Cerebellar nuclear complex (tissue), 1 donor: ENCODE measurements around the gene GALNT9.
"Not testable (repeated sequence)": the region's sequence is repeated elsewhere in the genome, so short reads cannot be mapped to it uniquely, and the experiment has no call there.

Source experiments
- DNase-seq, 2 experiments: peaks; one replicate each; lab custom pipeline; 2025; lab: John Stamatoyannopoulos, UW

Gene GALNT9

DNA sequence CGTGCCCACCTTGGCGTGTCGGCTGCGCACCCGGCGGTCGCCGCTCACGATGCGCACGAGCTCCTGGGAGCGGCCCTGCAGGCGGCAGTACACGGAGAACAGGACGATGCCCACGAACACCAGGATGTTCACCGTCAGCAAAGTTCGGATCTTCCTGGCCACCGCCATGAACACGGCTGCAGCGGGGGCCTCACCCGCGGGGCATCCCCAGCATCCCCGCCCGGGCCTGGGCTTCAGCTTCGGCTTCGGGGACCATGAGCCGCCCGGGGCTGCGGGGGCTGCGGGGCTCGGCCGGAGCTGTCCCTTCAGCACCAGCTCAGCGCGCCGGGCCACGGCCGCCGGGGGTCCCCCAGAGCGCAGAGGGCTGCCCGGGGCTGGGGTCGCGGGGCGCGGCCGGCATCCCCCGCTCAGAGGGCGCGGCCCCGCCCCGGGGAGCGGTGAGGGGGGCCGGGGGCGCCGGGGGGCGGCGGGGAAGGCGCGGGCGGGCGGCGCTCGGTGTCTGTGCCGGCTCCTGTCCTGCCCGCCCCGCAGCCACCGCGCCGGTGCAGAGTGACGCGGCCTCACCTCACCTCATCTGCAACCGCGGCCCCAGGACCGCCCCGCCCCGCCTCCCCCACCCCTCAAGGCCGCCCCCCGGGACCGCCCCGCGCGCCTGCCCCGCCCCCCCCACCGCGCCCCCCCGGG, at the start of gene GALNT9:
Gene GALNT9, minus strand, starts transcription at position 554 of the 684 bp plus-strand sequence. Its CDS starts 386 bp downstream, at position 168.
- DNase-seq, result no peak

DNA sequence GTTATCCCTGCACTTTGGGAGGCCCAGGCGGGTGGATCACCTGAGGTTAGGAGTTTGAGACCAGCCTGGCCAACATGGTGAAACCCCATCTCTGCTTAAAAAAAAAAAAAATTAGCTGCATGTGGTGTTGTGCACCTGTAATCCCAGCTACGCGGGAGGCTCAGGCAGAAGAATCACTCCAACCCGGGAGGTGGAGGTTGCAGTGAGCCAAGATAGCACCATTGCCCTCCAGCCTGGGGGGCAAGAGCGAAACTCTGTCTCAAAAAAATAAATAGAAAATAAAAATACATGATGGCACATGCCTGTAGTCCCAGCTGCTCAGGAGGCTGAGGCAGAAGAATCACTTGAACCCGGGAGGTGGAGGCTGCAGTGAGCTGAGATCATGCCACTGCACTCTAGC, 49.7 kb upstream of the GALNT9 start:
- DNase-seq, result not testable (repeated sequence)

DNA sequence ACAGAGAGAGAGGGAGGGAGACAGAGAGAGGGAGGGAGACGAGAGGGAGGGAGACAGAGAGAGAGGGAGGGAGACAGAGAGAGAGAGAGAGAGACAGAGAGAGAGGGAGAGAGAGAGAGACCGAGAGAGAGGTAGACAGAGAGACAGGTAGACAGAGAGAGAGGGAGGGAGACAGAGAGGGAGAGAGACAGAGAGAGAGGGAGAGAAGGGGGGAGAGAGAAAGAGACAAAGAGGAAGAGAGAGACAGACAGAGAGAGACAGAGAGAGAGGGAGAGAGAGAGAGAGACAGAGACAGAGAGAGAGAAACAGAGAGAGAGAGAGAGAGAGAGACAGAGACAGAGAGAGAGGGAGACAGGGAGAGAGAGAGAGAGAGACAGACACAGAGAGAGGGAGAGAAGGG, 47.8 kb upstream of the GALNT9 start:
- no peak for DNase-seq

DNA sequence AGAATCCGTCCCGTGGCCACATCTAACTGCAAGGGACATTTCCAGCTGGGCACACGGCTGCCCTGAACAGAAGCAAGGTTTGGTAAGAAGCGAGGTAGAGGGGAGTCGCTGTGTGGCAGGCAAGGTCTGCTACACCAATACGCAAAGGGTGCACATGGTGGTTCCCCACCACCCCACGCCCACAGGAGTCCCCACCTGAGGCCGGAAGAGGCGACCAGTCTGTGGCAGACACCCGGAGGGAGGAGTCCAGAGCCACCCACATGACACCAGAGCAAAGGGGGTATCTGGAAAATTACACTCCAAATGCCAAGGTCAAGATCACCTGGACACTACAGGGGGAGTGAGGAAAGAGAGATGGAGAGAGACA, 47.1 kb upstream of the GALNT9 start:
- no peak for DNase-seq

DNA sequence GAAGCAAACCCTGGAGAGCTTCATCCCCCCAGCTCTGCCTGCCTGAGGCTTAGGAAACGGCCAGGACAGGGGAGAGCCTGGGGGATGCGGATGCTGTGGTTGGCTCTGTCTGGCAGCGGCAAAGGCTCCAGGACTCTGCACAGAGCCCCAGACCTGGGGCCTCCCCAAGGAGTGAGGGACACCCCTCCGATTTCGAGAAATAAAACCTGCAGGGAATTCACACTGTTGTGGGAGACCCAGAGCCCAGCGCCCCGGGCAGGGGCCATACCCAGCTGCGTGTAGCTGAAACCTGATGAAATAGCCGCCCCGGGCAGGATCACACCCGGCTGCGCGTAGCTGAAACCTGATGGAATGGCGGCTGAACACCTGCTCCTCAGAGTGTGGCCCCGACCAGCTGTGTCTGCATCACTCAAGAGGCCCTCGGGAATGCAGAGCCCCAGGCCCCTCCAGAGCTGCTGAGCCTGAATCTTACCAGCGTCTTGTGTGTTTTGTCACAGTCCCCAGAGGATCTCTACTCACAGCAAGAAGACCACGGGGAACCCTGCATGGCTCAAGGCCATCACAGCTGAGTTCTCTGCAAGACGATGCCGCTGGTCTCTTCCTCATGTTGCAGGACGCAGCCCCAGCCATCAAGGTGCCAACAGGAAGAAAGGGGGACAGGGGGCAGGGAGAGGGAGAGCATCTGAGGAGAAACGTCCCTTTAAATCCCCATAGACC, 46.5 kb upstream of the GALNT9 start:
- DNase-seq, result no peak

DNA sequence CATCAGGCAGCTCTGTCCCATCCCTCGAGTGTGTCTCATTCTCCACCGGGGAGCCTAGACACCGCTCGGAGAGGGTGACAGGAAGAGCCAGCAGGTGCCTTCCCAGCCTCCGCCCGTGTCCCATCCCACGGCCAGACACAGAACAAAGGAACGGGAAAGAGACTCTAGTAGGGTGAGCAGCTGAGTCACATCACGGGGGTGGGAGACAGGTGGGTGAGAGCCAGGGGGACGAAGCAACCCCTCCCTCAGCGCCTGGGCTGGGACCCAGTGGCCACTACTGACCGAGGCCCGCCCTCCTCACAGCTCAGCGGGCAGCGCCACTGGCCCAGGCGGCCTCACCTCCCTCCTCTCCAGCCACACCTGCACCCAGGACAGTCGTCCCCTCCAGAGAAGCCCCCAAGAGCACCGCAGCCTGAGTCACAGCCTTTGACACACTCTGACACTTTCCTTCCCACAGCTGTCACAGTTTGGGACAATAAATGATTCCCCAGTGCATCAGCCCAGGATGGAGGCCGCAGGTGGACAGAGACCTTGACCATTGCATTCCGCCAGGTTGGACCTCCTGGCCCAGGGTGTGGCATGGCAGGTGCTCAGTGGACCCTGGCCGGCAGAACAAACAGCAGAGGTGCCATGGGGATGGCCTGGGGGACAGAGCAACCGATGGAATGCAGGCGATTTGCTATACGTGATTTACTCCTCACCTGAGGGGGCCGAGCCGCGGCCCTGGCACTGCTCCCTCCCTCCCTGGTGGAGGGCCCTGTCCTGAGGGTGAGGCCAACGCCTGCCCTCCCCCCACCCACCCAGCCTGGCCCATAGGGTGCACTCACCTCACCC, 45.4 kb upstream of the GALNT9 start:
- DNase-seq, result no peak

DNA sequence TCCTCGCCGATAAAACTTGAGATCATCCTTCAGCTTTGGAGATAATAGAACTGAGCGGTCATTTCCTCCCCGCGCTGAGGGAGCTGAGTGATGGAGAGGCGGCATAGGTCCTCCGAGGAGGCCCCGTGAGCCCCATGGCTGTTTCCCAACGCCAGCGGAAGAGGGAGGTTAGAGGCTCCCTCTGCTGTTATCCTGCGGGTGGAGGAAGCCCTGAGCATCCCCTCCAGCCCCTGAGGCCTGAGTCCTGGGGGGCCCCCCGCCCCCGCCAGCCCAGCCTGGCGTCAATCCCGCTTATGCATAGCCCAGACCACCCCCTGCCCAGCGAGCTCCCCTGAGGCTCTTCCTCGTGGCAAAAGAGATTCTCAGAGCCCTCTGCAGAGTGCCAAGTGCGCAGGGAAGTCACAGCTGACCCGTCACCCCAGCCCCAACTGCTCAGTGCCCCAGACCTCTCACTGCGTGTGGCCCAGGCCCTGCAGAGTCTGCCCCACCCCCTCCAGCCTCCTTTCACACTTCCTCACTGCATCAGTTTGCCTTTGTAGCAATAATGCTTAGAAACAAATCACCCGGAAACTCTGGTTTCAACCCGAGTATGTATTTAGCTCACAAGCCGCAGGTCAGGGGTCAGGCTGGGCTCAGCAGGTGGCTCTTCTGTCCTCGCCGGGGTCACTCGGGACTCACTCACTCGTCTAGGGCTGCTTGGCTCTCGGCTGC, 44.7 kb upstream of the GALNT9 start:
- peak in 1 of 2 experiments; percentile 37 for DNase-seq

DNA sequence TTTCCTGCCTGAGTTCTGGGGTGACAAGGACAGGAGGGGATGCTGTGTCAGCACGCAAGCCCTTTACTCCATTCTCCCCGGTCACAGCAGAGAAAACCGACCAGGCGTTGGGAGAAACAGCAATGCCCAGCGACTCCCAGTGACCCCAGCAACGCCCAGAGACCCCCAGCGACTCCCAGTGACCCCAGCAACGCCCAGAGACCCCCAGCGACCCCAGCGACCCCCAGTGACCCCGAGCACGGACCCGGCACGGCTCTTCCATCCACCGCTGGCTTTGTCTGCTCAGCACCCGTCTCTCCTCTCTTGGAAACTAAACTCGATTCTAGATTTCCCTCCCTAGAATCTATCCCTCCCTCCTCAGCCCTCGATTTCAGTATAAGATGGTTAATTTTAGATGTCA, 38.5 kb upstream of the GALNT9 start:
- DNase-seq, result no peak

DNA sequence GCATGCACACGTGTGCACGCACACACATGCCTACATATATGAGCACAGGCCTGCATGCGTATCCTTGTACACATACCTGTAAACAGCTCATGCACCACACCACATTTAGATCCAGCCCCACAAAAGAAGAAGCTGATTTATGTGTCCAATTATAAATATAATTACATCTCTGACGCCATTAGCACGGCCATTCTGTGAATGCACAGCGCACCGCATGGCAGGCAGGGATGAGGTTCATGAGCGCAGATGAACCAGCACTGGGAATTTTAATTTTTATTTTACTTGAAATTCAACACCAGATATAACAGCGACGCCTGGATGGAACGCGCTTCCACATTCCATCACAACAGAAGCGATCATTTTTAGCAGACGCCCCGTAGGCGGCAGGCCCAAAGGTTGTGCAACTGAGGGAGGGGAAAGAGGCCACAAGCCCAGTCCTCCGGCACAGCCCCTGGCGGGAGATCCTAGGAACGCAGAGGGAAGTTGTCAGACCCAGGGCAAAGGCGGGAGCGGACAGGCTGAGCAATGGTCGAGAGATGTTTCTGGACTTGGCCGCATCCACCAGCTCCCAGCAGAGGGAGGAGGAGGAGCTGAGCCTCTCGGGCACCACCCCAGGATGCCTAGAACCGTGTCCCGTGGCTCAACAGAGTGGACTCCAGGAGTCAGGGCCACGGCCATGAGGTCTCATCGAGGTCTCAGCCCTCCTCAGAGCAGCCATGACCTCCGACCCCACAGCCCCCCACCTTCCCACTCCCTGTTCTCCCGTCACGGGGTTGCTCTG, 37.9 kb upstream of the GALNT9 start:
- DNase-seq, result no peak

DNA sequence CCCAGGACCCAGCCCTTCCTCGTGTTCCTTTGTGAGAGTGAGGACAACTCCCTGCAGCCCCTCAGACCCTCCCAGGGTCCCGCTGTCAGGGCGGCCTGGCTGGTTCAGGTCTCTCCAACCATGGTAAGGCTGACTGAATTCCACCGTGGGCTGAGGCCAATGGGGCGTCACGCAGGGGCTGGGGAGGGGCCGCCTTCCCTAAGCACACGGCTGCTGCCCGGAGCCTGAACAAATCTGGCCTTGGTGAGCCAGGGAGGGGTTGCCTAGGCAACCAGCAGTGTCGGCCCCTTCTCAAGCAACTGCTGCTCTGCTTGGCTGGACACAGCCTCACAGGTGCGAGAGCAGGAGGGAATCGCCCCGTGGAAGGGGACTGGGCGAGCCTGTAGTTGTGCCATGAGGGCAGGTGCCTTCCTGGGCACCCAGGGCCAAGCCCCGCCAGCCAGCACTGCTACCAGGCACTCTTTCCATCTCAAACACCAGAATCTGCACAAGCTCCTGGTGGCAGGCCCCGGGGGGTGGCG, 37.0 kb upstream of the GALNT9 start:
- peak; percentile 73 to 87 for DNase-seq

DNA sequence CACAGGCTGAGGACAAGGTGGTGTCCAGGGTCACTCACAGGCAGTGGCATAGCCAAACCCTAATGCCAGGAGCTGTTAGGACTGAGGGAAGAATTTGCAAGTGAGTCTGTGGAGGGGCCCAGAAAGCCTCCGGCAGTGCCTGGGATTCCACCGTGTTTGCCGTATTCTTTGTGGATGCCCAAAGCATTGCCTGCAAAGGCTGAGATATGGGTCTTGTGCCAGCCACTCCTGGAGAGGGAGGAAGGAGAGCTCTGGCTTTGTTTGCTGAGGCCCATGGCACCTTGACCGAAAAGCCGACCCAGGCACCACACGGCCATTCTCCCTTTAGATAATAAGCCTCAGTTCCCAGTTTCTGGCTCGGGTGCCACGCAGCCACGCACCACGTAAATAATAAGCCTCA, 35.8 kb upstream of the GALNT9 start:
- peak in 1 of 2 experiments; percentile 30 for DNase-seq

DNA sequence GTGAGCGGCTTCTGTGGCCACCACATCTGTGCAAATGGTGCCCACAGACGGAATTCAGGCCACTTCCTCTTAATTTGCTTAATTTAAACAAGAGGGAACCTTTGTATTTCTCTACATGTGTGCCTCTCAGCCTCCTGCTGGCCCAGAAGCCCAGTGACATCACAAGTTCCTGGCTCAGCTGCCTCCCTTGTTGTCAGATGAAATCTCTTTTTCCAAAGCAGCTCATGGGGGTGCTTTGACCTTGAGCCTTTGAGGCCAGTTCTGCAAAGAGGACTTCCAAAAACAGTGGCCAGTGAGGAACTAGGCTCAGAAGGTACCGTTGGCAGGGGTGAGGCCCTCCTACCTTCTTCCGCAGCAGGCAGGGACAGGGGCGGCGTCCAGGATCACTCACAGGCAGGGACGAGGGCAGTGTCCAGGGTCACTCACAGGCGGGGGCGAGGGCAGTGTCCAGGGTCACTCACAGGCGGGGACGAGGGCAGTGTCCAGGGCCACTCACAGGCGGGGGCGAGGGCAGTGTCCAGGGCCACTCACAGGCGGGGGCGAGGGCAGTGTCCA, 35.0 kb upstream of the GALNT9 start:
- no peak for DNase-seq

DNA sequence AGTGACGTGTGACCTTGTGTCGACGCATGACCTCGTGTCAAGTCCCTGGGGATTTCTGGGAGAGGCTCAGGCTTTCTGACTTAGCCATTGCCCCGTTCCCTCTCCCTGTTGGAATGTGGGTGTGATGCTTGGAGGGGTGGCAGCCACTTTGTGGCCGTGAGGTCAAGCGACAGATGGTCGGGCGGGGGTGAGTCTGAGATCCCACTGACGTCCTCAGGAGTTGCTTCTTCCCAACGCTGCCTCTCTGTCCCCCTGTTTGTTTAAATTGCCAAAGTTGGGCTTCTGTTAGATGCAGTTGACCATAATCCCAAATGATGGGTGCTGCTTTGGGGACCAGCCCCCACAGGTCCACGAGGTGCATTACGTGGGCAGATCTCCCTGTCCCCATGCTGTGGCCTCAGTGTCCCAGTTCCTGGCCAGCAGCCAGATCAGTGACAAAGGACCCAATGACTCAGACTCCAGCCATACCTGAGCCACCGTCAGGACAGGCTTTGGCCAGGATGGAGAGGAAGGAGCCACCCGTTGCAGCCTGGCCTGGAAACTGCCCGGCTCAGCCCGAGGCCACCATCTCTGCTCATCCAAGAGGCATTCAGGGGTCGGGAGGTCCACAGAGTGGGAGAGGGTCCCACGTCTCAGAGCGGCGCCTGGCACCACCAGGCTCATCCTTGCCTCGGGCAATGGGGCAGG, 34.4 kb upstream of the GALNT9 start:
- DNase-seq, result no peak

DNA sequence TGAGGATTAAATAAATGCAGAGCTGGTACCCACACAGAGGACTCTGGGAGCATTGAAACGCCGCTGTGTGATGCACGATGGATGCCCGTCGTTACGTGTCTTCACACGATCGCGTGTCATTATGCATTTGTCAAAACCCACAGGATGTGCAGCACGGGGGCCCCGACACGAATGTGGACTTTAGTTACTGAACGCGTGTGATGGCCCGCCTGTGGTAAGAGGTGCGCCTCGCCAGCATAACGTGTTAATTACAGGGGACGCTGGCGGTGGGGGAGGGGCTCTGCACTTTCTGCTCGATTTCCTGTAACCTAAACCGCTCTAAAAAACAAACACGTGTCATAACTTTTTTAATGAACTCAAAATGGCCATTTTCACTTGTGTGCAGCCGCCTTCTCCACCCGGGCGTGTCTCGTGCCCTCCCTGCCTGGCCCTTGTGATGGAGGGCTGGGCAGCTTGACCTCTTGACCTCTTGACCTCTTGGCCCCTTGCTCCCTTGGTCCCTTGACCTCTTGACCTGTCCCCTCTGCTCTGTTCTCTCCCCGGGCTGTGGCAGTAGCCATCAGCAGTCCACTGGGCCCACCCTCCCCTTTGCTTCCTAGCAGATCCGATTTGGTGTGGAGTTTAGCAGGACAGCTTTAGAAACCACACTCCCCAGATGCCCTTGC, 33.7 kb upstream of the GALNT9 start:
- DNase-seq, result no peak

DNA sequence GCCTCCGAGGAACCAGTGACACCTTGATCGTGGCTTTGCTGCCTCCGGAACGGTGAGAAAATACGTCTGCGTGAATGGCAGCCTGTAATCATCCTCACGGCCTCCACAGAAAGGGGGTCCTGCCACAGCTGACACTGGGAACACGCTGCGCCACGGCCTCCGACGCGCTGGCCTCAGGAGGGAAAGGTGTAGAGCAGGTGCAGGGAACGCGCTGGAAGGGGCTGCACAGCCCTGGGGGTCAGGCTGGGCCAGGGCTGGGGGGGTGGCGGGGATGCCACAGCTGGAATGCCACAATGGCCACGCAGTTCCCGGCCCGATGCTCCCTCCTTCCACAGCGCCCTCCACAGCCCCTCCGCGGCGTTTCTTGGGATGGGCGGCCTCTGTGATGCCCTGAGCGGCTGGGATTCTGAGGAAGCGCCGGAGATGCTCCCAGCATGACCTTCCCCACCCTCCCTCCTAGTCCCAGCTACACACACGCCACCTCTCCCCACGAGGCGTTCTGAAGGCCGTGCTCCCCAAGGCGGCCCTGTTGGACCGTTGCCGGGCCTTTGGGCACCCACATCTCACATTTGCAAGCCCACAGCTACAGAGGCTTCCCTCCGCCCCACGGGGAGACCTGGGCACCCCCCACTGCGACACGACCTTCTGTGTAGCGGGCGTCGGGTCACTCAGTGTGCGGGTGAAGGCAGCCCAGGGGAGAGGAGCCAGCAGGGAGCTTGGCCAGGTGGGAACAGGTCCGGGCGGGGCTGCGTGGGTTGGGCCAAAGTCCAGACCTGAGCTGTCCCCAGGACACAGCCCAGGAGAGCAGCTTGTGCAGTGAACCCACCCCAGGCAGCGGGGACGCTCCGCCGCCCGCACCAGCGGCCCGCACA, 31.8 kb upstream of the GALNT9 start:
- DNase-seq, result no peak

DNA sequence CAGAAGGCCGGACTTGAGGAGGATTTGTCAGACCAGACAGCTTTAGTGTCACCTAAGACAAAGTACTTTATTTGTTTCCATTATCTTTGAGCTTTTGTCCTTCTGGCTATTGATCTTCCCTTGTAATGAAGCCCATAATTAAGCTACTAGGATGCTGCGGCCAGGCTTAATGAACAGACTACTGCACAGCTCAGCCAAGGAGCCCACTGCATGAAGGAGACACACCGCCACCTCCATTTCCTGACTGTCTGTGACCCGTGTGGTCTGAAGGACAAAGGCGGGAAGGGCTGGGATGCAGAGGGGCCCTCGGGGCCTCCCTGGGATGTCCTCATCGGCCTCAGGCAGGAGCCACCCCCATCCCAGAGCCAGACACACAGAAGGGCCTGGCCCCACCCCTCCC, 31.0 kb upstream of the GALNT9 start:
- no peak for DNase-seq

DNA sequence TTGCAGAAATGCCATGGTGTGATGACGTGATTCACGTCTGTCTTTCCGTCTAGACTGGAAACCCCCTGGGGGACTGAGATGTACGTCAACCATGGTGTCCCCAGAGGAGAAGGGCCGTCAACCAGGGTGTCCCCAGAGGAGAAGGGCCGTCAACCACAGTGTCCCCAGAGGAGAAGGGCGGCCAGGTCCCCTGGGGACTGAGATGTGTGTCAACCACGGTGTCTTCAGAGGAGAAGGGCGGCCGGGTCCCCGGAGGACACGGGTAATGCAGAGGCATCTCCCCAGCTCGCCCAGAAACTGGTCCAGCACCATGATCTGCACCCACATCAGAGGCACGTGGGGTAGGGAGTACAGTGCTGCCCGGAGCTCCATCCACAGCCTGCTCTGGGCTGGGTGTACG, 30.6 kb upstream of the GALNT9 start:
- DNase-seq, result no peak

DNA sequence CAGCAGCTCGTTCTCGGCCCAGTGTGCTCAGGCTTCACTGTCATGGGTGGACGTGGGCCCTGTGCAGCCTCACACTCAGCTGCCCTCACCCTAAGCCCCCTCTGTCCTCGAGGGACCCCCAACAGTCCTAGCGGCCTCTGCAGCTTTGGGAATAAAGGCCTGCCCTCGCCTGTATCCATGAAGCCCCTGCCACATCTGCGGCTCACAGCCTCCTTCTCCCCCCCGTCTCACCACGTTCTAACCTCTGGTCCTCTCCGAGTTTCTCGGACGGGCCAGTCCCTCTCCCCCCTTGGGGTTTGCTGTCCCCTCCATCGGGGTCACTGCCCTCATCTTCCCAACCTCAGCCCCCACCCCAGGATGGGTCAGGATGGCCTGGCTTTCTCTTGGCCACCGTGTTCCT, 30.2 kb upstream of the GALNT9 start:
- DNase-seq, result no peak
